ENCODE results near the gene EMSY. TPM values are rescaled to one million over a fixed set of nuclear protein-coding genes. Genes with fewer than 3 reads are reported as not detected.

The EMSY gene
- total and polyA plus RNA-seq, 12 donors = 5.9 to 23.4 (median 16.9) TPM

DNA sequence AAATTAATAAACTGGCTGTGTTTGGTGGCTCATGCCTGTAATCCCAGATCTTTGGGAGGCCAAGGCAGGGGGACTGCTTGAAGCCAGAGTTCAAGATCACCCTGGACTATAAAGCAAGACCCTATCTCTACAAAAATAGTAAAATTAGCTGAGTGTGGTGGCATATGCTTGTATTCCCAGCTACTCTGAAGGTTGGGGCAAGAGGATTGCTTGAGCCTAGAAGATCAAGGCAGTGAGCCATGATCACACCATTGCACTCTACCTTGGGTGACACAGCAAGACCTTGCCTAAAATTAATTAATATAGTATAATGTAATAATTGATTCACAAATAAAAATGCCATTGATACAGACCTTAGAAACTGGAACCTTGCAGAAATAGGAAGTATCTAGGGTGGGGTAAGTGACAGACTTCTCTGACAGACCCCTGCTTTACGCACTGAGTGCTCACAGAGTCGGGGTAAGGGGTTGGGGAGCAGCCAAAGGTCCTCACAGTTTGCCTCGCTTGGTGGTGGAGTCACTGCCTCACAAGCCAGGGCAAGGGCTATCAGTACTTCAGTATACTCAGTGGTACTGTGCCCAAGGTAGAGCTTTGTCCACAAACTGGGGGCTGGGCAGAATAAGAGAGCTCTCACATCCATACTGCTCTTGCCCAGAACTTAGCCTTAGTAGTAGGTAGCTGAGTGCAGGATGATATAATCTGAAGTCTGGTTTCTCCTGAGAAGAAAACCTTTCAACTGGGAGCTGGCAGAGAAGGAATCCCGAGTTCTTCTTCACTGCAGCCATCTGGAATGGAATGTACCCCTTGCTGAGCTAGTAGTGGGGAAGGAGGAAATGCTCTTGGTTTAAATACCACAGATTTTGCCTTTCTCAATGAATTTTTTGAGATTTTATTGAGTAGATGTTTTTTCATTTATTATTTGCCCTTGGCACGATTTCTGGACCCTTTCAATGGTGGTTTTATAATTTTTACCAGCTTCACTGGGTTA lies 65.5 kb downstream of the EMSY start:
- intact Hi-C loops (cut with DNase I) = loop anchor here in 3 of 10 donors (5.0 to 10.0 kb wide), 3 partner anchors 66 to 306 kb away; partner anchors contain the start of genes WNT11 (in 3 of the 3) and EMSY (in 1 of the 3)
- H3K9me3 ChIP-seq = peaks cover 0 to 5% (median 0%) of the 10 kb centered on the region in 11 donors
- H3K36me3 ChIP-seq = peaks cover 0 to 37% (median 4%) of the 10 kb centered on the region in 9 donors
- no peak for ATAC-seq
- 85 to 87% methylated on average over 5 of the region's 5 CpGs for WGBS, 2 donors
- DNase-seq = no peak
- TF ChIP-seq, protein P1, sequence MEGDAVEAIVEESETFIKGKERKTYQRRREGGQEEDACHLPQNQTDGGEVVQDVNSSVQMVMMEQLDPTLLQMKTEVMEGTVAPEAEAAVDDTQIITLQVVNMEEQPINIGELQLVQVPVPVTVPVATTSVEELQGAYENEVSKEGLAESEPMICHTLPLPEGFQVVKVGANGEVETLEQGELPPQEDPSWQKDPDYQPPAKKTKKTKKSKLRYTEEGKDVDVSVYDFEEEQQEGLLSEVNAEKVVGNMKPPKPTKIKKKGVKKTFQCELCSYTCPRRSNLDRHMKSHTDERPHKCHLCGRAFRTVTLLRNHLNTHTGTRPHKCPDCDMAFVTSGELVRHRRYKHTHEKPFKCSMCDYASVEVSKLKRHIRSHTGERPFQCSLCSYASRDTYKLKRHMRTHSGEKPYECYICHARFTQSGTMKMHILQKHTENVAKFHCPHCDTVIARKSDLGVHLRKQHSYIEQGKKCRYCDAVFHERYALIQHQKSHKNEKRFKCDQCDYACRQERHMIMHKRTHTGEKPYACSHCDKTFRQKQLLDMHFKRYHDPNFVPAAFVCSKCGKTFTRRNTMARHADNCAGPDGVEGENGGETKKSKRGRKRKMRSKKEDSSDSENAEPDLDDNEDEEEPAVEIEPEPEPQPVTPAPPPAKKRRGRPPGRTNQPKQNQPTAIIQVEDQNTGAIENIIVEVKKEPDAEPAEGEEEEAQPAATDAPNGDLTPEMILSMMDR (IDR thresholded peaks at IDR 0.05) = no peak
- H3K4me1 ChIP-seq = peaks cover 0 to 20% (median 10%) of the 10 kb centered on the region in 9 donors
- H3K4me3 ChIP-seq = no peak overlapping the region
- H3K27ac ChIP-seq = no peak overlapping the region
- H3K27me3 ChIP-seq = no peaks in the 10 kb centered on the region

DNA sequence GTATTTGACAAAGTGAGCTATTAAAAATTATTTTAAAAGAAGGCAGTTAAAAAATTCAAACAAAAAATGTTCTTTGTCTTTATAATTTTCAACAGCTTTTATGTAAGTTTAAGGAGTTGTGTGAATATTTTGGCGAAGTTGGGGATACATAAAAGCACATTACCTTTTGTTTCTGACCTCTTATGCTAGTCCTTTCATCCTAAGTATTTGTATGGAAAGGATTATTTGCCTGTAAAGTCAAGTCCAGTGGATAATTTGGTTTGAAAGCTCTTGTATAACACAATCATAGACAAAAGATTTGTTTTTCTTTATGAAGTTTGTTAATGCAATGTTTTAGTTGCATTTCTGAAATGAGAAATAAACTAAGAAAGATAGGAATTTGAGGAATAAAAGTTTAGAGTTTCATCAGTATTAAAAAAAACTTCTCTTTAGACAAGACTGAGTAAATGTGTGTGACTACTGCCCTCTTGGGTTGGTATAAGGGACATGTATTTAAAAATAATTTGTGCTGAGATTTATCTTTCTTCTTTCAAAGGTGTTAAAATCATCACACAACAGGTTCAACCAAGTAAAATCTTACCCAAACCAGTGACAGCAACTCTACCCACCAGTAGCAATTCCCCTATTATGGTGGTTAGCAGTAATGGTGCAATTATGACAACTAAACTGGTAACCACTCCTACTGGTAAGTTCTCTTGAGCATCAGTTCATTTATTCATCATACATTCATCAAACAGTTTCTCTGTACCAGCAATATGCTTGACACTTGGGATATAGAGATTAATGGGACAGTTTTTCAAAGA lies 68.2 kb downstream of the EMSY start:
- intact Hi-C loops (cut with DNase I) = loop anchor here in 3 of 10 donors (5.0 to 10.0 kb wide), 3 partner anchors 68 to 308 kb away; partner anchors contain the start of genes WNT11 (in 3 of the 3) and EMSY (in 1 of the 3)

DNA sequence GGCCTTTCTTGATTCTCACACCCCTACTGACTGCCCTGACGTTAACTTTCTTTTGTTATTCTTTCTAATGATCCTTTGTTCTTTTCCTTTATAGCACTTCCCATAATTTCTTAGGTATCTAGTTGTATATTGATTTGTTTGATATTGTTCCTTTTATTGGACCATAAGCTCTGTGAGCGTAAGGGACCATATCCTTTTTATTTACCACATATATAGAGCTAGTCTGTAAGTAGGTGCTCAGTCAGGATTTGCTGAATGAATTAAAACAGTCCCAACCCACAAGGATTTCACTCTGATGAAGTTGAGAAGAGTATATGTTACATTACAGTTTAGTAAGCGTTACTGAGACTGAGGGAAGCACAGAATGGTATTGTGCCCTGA lies 68.8 kb downstream of the EMSY start:
- Histone ChIP-seq H3K4me3 (no peak overlapping the region), H3K36me3 (peaks cover 0 to 63% (median 12%) of the 10 kb centered on the region in 9 donors), H3K9me3 (no peaks in the 10 kb centered on the region), H3K4me1 (peaks cover 0 to 20% (median 10%) of the 10 kb centered on the region in 9 donors), H3K27me3 (no peaks in the 10 kb centered on the region), H3K27ac (no peak overlapping the region)
- intact Hi-C loops (cut with DNase I) = loop anchor here in 3 of 10 donors (5.0 to 10.0 kb wide), 3 partner anchors 69 to 309 kb away; partner anchors contain the start of genes WNT11 (in 3 of the 3) and EMSY (in 1 of the 3)
- WGBS, 2 donors = 93 to 95% methylated on average over 3 of the region's 3 CpGs
- DNase-seq = no peak
- TF ChIP-seq, protein P1 (IDR thresholded peaks at IDR 0.05) = no peak
- no peak for ATAC-seq

More for the DNA sequence above, 68.2 kb downstream of the EMSY start:
- Histone ChIP-seq H3K27ac (no peak overlapping the region), H3K27me3 (no peaks in the 10 kb centered on the region), H3K4me3 (no peak overlapping the region), H3K4me1 (peaks cover 0 to 20% (median 10%) of the 10 kb centered on the region in 9 donors), H3K36me3 (peaks cover 0 to 58% (median 12%) of the 10 kb centered on the region in 9 donors), H3K9me3 (peaks cover 0 to 1% (median 0%) of the 10 kb centered on the region in 11 donors)
- WGBS, 2 donors = 76 to 77% methylated on average over 1 of the region's 1 CpG
- peak in 2 of 8 donors; percentile 52 for ATAC-seq
- TF ChIP-seq, protein P1 (IDR thresholded peaks at IDR 0.05) = peak in 7 of 9 donors; percentile 36 to 61 (median 57)
- no peak for DNase-seq

All from heart right ventricle (tissue), 16 donors.